GM21619 (cell line): ENCODE measurements around the gene HPN.
"Not testable (repeated sequence)": the region's sequence is repeated elsewhere in the genome, so short reads cannot be mapped to it uniquely, and the experiment has no call there.

Experiments
- ATAC-seq: cut with Tn5 transposase; IDR thresholded peaks from one replicate; pipeline ENCODE4 v1.9.1; 2021; ENCODE audit not compliant: unreplicated experiment

Gene HPN

DNA sequence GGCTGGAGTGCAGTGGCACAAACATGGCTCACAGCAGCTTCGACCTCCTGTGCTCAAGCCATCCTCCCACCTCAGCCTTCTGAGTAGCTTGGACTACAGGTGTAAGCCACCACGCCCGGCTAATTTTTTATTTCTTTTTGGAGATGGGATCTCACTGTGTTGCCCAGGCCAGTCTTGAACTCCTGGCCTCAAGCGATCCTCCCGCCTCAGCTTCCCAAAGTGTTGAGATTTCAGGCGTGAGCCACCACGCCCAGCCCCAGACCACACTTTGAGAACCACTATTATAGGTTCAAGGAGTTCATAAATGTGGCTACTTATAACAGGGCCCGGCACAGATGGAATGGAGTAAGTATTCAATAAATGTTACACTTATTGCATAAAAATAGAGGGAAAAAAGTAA, 14.5 kb upstream of the HPN start:
- no peak for ATAC-seq

DNA sequence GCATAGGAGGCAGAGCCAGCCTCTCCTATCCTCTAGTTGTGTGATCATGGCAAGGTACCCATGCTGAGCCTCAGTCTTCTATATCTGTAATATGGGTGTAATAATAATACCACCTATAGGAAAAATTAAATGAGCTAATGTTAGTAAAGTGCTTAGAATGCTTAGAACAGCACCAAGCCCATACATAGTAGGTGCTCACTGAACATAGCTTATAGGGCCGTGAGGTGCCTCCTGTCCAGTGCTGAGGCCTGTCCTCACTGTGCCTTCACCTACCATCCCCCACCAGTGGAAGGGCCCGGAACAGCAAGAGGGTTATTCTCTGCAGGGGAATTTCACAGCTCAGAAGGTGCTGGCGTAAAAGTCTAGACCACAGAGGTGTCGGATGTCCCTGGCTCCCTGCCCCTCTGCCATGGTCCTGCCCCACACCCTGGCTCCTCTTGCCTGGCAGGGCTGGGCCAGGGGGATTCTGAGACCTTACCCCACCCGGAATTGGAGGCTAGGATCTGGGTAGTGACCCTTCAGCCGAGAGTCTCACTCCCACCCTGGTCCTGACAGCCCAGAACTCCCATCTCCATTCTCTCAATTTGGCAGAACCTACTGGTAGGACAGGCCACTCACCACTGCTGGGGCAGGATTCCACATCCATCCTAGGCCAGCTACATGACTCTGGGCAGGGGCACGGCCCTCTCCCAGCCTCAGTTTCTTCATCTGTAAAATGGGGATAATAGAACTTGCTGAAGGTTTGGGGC, 13.5 kb upstream of the HPN start:
- no peak for ATAC-seq

DNA sequence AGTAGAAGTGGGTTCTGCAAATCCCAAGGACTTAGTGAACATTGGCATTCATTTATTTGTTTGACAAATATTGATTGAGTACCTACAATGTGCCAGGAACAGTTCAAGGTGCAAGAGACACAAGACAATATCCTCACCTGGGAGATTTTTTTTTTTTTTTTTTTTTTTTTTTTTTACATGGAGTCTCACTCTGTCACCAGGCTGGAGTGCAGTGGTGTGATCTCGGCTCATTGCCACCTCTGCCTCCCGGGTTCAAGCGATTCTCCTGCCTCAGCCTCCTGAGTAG, 13.0 kb upstream of the HPN start:
- not testable (repeated sequence) for ATAC-seq

- ATAC-seq, result not testable (repeated sequence)
Observed at GRCh38 chr19:35029275-35029736, 12.2 kb upstream of the HPN start.

DNA sequence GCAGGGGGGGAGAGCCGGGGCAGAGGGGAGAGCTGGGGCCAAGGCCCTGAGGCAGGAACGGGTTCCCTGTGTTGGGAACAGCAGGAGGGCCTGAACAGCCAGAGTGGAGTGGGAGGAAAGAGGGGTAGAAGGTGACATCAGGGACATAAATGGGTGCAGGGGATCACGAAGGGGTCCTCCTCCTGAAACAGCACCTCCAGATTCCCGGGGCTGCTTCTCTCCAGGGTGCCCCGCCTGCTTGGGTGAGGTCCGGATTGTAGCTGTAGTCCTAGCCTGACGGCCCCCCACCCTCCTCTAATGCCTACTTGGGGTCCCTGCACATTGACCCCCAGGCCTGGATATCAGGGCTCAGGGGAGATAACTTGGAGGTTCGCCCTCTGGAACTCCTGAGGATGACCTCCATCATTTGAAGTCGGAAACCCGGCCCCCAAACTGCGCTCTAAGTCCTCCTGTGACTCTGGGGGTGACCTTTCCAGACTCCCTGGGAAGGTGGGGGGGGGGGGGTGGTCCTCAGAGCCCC, 11.7 kb upstream of the HPN start:
- no peak for ATAC-seq

DNA sequence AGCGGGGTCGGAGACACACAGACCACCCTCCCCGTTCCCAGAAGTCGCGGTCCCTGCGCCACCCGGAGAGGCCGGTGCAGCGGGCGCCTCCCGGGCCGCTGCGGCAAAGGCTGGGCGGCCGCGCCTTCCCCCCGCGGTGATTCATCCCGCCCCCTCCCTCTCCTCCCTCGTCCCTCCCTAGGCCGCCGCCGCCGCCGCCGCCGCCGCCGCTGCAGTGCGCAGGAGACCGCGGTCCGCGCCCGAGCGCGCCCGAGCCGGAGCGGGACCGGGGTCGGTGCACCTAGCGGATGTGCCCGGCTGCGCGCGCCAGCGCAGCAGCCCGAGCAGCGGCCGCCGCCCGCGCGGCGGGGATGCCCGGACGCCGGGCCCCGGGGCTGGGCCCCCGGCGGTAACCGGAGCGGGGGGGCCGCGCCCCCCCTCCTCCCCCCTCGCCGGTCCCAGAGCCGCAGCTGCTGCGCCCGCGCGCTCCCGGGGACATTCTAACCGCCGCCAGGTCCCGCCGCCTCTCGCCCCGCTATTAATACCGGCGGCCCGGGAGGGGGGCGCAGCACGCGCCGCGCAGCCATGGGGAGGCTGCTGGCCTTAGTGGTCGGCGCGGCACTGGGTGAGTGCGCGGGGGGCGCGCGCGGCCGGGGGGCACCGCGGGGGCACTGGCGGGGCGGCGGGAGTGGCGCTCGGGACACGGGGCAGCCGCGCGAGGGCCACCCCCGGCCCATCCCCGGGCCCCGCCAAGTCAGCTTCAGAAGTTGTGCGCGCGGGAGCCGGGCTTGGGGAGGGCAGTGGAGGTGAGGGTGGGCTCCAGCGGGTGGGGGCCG, 11.1 kb upstream of the HPN start, which contains the start of gene SCN1B:
SCN1B (plus strand) TSS at position 214 of the 815 bp plus-strand sequence; CDS start at position 565, 351 bp downstream.
- no peak for ATAC-seq

GRCh38 chr19:35031072-35031881, 10.2 kb upstream of the HPN start:
- ATAC-seq, result no peak

DNA sequence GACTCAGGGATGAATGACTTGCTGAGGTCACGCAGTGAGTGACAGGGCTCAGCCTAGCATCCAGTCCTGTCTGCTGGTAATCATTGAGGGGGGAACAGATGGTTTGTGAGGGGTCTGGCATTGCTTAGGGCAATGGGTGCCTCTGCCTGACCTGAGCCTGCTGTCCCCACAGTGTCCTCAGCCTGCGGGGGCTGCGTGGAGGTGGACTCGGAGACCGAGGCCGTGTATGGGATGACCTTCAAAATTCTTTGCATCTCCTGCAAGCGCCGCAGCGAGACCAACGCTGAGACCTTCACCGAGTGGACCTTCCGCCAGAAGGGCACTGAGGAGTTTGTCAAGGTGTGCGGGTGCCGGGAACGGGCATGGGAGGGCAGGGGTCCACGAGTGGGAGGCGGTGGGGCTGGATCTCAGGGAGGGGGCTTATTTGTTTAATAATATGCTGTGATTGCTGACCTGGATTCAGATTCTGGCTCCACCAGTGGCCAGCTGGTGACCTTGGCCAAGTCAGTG, 9.1 kb upstream of the HPN start:
- no peak for ATAC-seq

DNA sequence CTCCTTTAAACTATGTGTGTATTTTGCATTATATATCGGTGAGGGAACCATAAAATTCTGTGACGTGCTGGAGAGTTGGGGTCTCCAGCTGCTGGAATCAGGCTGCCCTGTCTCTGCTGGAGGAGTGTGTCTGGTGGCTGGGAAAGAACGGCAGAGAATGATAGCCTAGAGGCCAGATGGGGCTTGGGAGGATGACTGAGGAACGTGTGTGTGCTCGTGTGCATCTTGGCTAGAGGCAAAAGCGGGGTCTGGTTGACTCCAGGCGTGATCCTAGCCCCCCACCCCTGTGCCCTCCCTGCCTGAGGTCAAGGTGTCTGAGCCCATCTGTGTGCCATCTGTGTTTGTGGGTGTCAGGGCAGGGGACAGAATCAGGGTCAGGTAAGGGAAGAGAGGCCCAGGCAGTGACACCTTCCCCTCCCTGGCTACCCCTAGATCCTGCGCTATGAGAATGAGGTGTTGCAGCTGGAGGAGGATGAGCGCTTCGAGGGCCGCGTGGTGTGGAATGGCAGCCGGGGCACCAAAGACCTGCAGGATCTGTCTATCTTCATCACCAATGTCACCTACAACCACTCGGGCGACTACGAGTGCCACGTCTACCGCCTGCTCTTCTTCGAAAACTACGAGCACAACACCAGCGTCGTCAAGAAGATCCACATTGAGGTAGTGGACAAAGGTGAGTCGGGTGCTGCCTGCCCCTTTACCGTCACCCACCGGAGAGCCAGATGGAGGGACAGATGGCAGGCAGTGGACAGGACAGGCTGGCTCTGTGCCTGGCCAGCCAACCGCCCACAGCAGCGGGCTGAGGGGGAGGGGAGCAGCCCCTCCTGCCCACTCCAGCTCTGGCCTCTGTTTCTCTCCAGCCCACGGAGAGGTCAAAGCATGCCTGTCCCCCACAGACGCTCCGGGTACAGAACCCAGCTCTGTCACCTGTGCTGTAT, 8.2 kb upstream of the HPN start:
- no peak for ATAC-seq

- ATAC-seq, result no peak
Observed at GRCh38 chr19:35034005-35034502, 7.5 kb upstream of the HPN start.

DNA sequence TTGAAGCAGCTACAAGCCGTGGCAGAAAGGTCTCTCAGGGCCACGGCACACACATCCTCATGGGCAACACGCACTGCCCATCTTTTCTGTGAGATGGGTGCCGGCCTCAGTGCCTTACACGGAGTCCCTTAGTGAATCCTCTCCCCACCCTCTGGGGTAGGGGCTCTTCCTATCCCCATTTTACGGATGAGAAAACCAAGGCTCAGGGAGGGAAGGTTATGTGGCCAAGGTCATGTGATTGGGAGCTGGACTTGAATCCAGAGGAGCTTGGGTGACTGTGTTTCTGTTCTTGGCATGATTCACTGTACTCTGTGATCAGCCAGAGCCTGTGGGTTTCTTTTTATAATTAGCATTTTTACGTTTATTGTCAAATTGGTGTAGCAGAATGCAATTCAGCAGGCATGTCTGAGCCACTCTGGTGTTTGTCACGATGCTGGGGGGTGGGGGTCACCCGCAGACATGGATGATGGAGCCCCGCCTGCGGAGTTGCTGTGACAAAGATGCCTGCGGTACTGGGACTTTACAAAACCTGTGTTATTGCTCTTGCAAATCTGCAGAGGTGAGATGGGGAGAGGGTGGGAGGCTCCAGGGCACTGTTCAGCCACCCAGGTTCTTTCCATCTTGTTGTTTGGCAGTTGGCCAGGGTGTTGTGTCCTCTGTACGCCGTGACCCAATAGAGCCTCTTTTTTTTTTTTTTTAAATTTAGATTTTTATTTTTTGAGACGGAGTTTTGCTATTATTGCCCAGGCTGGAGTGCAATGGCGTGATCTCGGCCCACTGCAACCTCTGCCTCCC, 6.7 kb upstream of the HPN start:
- no peak for ATAC-seq

GRCh38 chr19:35037716-35038622, 3.6 kb upstream of the HPN start:
- ATAC-seq, result no peak

DNA sequence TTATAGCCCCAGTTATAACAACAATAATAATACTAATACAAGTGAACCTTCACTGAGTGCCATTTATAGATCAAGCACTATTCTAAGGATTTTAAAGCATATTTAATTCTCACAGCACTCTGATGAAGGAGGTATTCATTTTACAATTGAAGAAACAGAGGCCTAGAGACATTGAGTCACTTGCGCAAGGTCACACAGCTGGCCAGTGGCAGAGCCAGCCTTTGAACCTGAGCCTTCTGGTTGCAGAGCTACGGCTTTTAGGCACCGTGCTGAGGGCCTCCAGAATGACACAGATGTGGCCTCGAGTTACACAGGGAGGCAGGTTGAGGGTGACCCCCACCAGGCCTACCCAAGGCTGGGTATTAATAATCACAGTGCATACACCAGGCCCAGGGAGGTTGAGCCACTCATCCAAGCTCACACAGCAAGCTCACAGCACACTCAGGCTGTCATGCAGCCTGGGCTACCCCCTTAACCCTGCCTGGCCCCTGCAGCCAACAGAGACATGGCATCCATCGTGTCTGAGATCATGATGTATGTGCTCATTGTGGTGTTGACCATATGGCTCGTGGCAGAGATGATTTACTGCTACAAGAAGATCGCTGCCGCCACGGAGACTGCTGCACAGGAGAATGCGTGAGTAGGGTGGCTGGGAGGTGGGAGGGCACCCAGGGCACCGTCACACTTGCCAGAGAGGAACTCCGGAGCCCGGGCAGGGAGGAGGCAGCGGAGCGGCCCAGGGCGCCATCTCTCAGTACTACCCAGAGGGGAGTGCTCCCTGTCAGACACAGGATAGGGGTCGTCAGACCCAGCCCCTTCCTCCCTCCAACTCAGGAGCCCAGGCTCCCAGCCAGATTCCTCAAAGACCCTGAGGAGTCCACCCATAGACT, 2.7 kb upstream of the HPN start:
- ATAC-seq, result no peak

DNA sequence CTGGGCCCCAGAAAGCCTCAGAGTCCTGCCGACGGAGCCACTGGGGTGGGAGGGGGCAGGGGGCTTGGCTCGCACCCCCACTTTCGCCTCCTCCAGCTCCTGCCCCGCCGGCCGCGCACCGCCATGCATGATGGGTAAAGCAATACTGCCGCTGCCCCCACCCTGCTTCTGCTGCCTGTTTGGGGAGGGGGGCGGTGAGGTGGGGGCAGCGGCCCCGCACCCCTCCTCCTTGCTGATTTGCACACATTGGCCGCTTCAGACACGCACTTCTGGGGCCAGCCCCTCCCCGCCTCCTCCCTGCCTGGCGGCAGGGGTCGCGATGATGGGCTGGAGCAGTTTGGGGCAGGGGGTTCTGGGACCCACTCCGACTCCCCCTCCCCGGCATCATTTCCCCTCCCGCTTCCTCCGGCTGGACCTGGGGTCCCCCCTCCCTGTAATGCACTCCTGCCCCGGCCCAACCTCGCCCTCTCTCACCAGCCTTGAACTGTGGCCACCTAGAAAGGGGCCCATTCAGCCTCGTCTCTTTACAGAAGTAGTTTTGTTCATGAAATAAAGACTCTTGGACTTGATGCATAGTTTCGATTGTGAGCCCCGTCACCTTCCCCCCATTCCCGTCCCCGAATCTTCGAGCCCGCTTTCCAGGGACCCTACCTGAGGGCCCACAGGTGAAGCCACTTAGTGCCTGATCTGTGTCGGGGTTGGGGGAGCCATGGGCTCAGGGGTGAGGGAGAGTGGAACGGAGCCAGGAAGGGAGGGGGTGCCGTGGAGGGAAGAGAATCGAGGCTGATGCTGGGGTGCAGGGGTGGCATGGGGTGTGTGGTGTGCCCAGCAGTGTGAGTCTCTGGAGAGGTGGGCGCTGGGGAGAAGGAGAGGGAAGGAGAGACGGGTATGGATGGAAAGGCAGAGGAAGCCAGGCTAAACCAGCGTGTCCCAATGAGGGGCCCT, 1.4 kb upstream of the HPN start:
- no peak for ATAC-seq

DNA sequence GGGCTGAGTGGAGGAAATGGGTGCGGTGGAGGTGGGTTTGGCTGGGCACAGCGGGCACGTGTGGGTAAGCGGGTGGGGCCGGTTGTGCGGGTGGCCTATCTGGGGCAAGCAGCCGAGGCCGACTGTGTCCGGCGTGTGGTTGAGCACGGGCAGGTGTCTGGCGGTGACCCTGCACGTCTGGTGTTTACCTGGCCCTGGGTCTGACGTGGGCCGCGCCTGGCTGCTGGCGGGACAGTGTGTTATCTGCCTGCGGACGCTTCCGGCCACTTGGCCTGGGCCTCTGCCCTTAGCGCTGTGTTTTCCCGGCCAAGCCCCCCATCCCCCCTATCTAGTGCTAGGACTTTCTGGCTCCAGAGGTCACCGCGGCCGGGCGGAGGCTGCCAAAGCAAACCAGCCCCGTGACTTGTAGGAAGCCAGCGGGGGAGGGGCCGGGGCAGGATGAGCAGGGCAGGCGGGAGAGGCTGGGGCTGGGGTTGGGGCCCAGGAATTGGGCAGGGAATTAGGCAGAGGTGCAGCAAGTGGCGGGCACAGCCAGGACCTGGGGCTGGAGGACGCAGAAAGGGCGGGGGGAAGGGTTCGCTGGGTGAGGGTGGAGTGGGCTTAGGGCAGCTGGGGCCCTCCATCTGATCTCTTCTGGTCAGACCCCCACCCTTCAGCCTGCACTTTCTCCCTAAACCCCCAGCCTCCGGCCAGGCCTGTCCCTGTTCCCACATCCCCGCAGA, 534 bp upstream of the HPN start:
- ATAC-seq, result no peak
